ENCODE measurements around the gene DCAF12.

The DCAF12 gene

DNA sequence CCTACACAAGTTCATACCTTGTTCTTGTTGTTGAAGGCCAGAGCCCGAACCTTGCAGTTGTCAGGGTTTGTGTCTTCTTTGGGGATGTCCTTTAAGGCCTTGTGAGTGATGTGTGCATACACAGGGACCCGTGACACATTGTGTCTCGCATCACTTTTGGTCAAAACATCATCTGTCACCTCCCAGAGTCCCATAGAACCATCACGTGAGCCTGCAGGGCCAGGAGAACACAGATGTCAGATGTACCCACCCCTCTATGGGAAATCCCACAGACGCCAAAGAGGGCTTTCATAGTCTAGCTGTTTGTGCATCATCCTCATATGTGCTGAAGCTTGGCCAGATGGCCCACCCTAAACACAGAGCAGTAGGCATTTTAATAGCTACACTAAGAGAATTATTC lies 28.2 kb downstream of the DCAF12 start:
- TF ChIP-seq EP300 (IDR thresholded peaks at IDR 0.05; ENCODE audit: borderline replicate concordance): no peak
- no peak for TF ChIP-seq TAF1 (IDR thresholded peaks at IDR 0.05; ENCODE audit: low read depth)
- TF ChIP-seq, protein P1, sequence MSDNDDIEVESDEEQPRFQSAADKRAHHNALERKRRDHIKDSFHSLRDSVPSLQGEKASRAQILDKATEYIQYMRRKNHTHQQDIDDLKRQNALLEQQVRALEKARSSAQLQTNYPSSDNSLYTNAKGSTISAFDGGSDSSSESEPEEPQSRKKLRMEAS (IDR thresholded peaks at IDR 0.05): no peak
- TF ChIP-seq CREB1 (IDR thresholded peaks at IDR 0.05; ENCODE audit: low read depth): no peak
- TF ChIP-seq TEAD4 (IDR thresholded peaks at IDR 0.05): no peak
- TF ChIP-seq RAD21 (IDR thresholded peaks at IDR 0.05; ENCODE audit: low read depth): no peak
- TF ChIP-seq TCF12 (IDR thresholded peaks at IDR 0.05; ENCODE audit: low read depth): no peak
- no peak for TF ChIP-seq NFIC (IDR thresholded peaks at IDR 0.05)
- no peak for TF ChIP-seq YY1 (IDR thresholded peaks at IDR 0.05; ENCODE audit: low read depth)
- no peak for TF ChIP-seq ZBTB7A (IDR thresholded peaks at IDR 0.05; ENCODE audit: low read depth)
- TF ChIP-seq, protein P2, sequence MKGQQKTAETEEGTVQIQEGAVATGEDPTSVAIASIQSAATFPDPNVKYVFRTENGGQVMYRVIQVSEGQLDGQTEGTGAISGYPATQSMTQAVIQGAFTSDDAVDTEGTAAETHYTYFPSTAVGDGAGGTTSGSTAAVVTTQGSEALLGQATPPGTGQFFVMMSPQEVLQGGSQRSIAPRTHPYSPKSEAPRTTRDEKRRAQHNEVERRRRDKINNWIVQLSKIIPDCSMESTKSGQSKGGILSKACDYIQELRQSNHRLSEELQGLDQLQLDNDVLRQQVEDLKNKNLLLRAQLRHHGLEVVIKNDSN (IDR thresholded peaks at IDR 0.05): no peak

DNA sequence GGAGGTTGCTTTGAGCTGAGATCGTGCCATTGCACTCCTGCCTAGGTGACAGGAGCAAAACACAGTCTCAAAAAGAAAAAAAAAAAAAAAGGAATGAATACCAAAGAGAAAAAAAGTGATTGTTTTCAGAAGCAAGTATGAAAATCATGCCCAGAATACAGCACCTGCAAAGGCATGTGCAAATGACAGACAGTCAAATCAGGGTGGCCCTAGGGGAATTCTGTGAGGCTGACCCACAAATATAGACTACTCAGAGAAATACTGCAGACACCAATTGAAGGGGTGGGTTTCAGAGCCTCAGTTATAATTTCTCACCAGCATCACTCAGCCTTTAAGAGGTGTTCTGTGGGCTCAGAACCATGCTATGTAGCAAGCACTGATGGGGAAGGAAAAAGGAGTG lies 28.6 kb downstream of the DCAF12 start:
- TF ChIP-seq RAD21 (IDR thresholded peaks at IDR 0.05; ENCODE audit: low read depth) (no peak), TEAD4 (IDR thresholded peaks at IDR 0.05) (no peak), NFIC (IDR thresholded peaks at IDR 0.05) (no peak), TCF12 (IDR thresholded peaks at IDR 0.05; ENCODE audit: low read depth) (no peak), EP300 (IDR thresholded peaks at IDR 0.05; ENCODE audit: borderline replicate concordance) (no peak), YY1 (IDR thresholded peaks at IDR 0.05; ENCODE audit: low read depth) (no peak), CREB1 (IDR thresholded peaks at IDR 0.05; ENCODE audit: low read depth) (no peak), FOXM1 (IDR thresholded peaks at IDR 0.05; ENCODE audit: borderline replicate concordance, low read depth) (no peak), EGR1 (IDR thresholded peaks at IDR 0.05) (no peak), CEBPB (IDR thresholded peaks at IDR 0.05) (no peak), ZBTB7A (IDR thresholded peaks at IDR 0.05; ENCODE audit: low read depth) (no peak), TAF1 (IDR thresholded peaks at IDR 0.05; ENCODE audit: low read depth) (no peak)
- TF ChIP-seq, protein P3, sequence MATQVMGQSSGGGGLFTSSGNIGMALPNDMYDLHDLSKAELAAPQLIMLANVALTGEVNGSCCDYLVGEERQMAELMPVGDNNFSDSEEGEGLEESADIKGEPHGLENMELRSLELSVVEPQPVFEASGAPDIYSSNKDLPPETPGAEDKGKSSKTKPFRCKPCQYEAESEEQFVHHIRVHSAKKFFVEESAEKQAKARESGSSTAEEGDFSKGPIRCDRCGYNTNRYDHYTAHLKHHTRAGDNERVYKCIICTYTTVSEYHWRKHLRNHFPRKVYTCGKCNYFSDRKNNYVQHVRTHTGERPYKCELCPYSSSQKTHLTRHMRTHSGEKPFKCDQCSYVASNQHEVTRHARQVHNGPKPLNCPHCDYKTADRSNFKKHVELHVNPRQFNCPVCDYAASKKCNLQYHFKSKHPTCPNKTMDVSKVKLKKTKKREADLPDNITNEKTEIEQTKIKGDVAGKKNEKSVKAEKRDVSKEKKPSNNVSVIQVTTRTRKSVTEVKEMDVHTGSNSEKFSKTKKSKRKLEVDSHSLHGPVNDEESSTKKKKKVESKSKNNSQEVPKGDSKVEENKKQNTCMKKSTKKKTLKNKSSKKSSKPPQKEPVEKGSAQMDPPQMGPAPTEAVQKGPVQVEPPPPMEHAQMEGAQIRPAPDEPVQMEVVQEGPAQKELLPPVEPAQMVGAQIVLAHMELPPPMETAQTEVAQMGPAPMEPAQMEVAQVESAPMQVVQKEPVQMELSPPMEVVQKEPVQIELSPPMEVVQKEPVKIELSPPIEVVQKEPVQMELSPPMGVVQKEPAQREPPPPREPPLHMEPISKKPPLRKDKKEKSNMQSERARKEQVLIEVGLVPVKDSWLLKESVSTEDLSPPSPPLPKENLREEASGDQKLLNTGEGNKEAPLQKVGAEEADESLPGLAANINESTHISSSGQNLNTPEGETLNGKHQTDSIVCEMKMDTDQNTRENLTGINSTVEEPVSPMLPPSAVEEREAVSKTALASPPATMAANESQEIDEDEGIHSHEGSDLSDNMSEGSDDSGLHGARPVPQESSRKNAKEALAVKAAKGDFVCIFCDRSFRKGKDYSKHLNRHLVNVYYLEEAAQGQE (IDR thresholded peaks at IDR 0.05; ENCODE audit: low read depth): no peak
- TF ChIP-seq, protein P1 (IDR thresholded peaks at IDR 0.05): no peak
- TF ChIP-seq, protein P2 (IDR thresholded peaks at IDR 0.05): no peak

DNA sequence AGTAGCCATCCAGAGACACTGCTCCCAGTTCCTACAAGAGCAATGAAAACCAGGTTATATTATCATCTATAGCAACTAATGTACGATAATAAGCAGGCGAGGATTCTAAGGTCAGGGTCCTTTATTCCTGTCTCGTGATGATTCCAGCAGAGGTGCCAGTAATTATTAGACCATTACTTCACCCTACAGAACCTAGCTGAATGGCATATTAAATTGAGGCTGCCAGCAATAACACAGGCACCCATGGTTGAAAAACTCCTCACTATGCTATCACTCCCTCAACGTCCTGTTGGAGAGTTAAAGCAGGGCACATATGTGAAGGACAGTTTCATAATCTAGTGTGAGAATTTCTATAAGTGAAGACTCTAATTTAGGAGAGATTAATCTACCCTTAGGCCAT lies 29.7 kb downstream of the DCAF12 start:
- TF ChIP-seq CREB1 (IDR thresholded peaks at IDR 0.05; ENCODE audit: low read depth) (no peak), TCF12 (IDR thresholded peaks at IDR 0.05; ENCODE audit: low read depth) (no peak), EGR1 (IDR thresholded peaks at IDR 0.05) (no peak), RAD21 (IDR thresholded peaks at IDR 0.05; ENCODE audit: low read depth) (no peak), NFIC (IDR thresholded peaks at IDR 0.05) (no peak), FOXM1 (IDR thresholded peaks at IDR 0.05; ENCODE audit: borderline replicate concordance, low read depth) (no peak)
- TF ChIP-seq, protein P3 (IDR thresholded peaks at IDR 0.05; ENCODE audit: low read depth): no peak

DNA sequence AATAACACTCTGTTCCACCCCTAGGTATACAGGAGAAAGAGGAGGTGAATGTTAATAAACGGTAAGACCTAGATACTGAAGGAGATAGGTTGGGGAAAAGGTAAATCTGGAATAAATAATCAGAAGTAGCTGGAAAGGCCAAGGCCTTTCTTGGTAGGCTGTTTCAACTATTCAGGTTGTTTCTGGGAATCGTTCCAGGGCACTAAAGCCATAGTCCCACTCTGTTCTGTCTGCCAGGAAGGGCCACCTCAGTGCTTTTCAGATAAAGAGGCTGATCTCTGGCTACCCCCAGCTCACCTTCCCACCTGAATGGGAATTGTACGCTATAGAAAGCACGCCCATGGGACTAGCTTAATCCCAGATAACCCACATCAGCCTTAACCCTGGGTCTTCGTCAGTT lies 32.9 kb downstream of the DCAF12 start:
- TF ChIP-seq, protein P2 (IDR thresholded peaks at IDR 0.05): no peak
- TF ChIP-seq, protein P3 (IDR thresholded peaks at IDR 0.05; ENCODE audit: low read depth): no peak
- TF ChIP-seq, protein P1 (IDR thresholded peaks at IDR 0.05): no peak
- TF ChIP-seq CREB1 (IDR thresholded peaks at IDR 0.05; ENCODE audit: low read depth) (no peak), CEBPB (IDR thresholded peaks at IDR 0.05) (no peak), EGR1 (IDR thresholded peaks at IDR 0.05) (no peak), TAF1 (IDR thresholded peaks at IDR 0.05; ENCODE audit: low read depth) (no peak), FOXM1 (IDR thresholded peaks at IDR 0.05; ENCODE audit: borderline replicate concordance, low read depth) (no peak), ZBTB7A (IDR thresholded peaks at IDR 0.05; ENCODE audit: low read depth) (no peak), TCF12 (IDR thresholded peaks at IDR 0.05; ENCODE audit: low read depth) (no peak), TEAD4 (IDR thresholded peaks at IDR 0.05) (no peak), NFIC (IDR thresholded peaks at IDR 0.05) (no peak), EP300 (IDR thresholded peaks at IDR 0.05; ENCODE audit: borderline replicate concordance) (no peak), YY1 (IDR thresholded peaks at IDR 0.05; ENCODE audit: low read depth) (no peak)
